Measurements from ENCODE around the gene PAQR3. TPM values are rescaled to one million over a fixed set of nuclear protein-coding genes. Genes with fewer than 3 reads are reported as not detected.

PAQR3 gene
- total RNA-seq, 2 experiments from 2014 or later: 29.5 to 30.7 TPM

DNA sequence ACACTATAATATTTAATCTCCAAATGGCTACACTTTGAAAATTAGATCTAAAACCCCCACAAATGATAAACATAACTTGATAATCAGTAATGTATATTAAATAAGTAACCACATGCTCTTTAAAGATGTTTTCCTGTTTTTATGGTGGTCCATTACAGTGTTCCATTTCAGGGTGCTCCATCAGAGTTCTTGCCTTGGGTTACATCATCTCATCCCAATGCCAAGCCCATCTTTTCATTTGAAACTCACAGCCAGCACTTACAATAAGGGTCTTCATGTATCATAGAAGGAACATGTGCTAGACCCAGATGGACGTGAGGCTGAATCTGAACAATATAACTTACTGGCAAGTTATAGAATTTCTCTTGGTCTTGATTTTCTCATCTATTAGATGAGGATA lies 10.5 kb upstream of the PAQR3 start:
- Mint-ChIP-seq H3K9me3 (no peaks in the 10 kb centered on the region), H3K4me1 (ENCODE audit: low read depth) (no peaks in the 10 kb centered on the region), H3K36me3 (ENCODE audit: low read depth) (no peaks in the 10 kb centered on the region), H3K27ac (no peak overlapping the region), H3K4me3 (no peak overlapping the region), H3K27me3 (peaks cover 31% of the 10 kb centered on the region)
- ChIA-PET POLR2A (no interaction called here), CTCF (no interaction called here)
- Histone ChIP-seq H3K4me3 (ENCODE audit: low read length) (no peak overlapping the region), H3K27ac (ENCODE audit: low read depth in 1 of 2, low read length in 2 of 2) (no peak overlapping the region), H3K27me3 (ENCODE audit: control insufficient read depth in 1 of 2, insufficient read depth in 2 of 2, low read length in 2 of 2) (peaks cover 0 to 7% of the 10 kb centered on the region in 2 experiments), H3K4me1 (ENCODE audit: insufficient read depth, low read length) (no peaks in the 10 kb centered on the region), H3K9me3 (ENCODE audit: control insufficient read depth in 1 of 2, insufficient read depth in 1 of 2, low read length in 2 of 2) (no peaks in the 10 kb centered on the region), H3K36me3 (ENCODE audit: insufficient read depth, low read length) (no peaks in the 10 kb centered on the region)
- ATAC-seq (ENCODE audit: poor library complexity) (no peak), DNase-seq (no peak)
- TF ChIP-seq, protein P1, sequence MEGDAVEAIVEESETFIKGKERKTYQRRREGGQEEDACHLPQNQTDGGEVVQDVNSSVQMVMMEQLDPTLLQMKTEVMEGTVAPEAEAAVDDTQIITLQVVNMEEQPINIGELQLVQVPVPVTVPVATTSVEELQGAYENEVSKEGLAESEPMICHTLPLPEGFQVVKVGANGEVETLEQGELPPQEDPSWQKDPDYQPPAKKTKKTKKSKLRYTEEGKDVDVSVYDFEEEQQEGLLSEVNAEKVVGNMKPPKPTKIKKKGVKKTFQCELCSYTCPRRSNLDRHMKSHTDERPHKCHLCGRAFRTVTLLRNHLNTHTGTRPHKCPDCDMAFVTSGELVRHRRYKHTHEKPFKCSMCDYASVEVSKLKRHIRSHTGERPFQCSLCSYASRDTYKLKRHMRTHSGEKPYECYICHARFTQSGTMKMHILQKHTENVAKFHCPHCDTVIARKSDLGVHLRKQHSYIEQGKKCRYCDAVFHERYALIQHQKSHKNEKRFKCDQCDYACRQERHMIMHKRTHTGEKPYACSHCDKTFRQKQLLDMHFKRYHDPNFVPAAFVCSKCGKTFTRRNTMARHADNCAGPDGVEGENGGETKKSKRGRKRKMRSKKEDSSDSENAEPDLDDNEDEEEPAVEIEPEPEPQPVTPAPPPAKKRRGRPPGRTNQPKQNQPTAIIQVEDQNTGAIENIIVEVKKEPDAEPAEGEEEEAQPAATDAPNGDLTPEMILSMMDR (IDR thresholded peaks at IDR 0.05): no peak
- intact Hi-C loops (cut with DNase I, micrococcal nuclease): loop anchor here in 1 of 2 experiments (10.0 kb wide), 1 partner anchor 1385 kb away; the partner anchor contains the start of gene CFAP299

DNA sequence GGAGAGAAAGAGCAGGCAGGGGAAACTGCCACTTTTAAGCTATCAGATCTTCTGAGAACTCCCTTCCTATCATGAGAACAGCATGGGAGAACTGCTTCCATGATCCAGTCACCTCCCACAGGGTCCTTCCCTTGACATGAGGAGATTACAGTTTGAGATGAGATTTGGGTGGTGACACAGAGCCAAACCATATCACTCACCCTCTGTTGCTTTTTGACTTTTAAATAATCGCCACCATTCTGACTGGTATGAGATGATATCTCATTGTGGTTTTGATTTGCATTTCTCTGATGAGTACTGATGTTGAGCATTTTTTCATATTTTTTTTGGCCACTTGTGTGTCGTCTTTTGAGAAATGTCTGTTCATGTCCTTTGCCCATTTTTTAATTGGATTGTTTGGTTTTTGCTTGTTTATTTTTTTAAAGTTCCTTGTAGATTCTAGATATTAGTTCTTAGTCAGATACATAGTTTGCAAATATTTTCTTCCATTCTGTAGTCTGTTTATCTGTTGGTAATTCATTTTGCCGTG lies 6.5 kb upstream of the PAQR3 start:
- POLR2A ChIA-PET: no interaction called here
- CTCF ChIA-PET: no interaction called here
- Histone ChIP-seq H3K27me3 (ENCODE audit: control insufficient read depth in 1 of 2, insufficient read depth in 2 of 2, low read length in 2 of 2) (peaks cover 0 to 7% of the 10 kb centered on the region in 2 experiments), H3K4me3 (ENCODE audit: low read length) (no peak overlapping the region), H3K27ac (ENCODE audit: low read depth in 1 of 2, low read length in 2 of 2) (no peak overlapping the region), H3K9me3 (ENCODE audit: control insufficient read depth in 1 of 2, insufficient read depth in 1 of 2, low read length in 2 of 2) (no peaks in the 10 kb centered on the region), H3K36me3 (ENCODE audit: insufficient read depth, low read length) (no peaks in the 10 kb centered on the region), H3K4me1 (ENCODE audit: insufficient read depth, low read length) (no peaks in the 10 kb centered on the region)
- intact Hi-C loops (cut with DNase I, micrococcal nuclease): no loop called here
- Mint-ChIP-seq H3K27me3 (peaks cover 46% of the 10 kb centered on the region), H3K4me3 (no peak overlapping the region), H3K36me3 (ENCODE audit: low read depth) (no peaks in the 10 kb centered on the region), H3K9me3 (no peaks in the 10 kb centered on the region), H3K27ac (no peak overlapping the region), H3K4me1 (ENCODE audit: low read depth) (no peaks in the 10 kb centered on the region)
- DNase-seq (no peak), ATAC-seq (ENCODE audit: poor library complexity) (peak; percentile 21)
- TF ChIP-seq, protein P1 (IDR thresholded peaks at IDR 0.05): no peak

DNA sequence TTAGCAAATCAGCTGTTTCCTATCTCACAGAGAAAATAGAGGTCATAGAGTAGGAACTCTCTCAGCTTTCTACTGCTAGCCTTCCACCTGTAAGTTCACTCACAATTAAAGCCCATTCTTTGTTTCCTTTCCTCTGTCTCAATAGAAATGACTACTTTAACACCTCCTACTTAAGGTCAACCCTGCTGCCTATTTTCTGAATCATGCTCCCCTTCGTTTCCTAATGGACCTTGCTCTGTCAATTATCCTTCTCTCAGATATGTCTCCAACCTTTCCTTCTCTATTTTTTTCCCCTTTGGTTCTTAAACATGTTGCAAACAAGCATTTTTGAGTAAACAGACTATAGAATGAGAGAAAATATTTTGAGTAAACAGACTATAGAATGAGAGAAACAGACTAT lies 5.1 kb upstream of the PAQR3 start:
- no peak for ATAC-seq (ENCODE audit: poor library complexity)
- Mint-ChIP-seq H3K9me3 (no peaks in the 10 kb centered on the region), H3K27me3 (peaks cover 46% of the 10 kb centered on the region), H3K36me3 (ENCODE audit: low read depth) (no peaks in the 10 kb centered on the region), H3K4me3 (no peak overlapping the region), H3K4me1 (ENCODE audit: low read depth) (peaks cover 6% of the 10 kb centered on the region), H3K27ac (no peak overlapping the region)
- Histone ChIP-seq H3K4me3 (ENCODE audit: low read length) (no peak overlapping the region), H3K4me1 (ENCODE audit: insufficient read depth, low read length) (peaks cover 9% of the 10 kb centered on the region), H3K36me3 (ENCODE audit: insufficient read depth, low read length) (no peaks in the 10 kb centered on the region), H3K27ac (ENCODE audit: low read depth in 1 of 2, low read length in 2 of 2) (no peak overlapping the region), H3K27me3 (ENCODE audit: control insufficient read depth in 1 of 2, insufficient read depth in 2 of 2, low read length in 2 of 2) (peaks cover 0 to 3% of the 10 kb centered on the region in 2 experiments), H3K9me3 (ENCODE audit: control insufficient read depth in 1 of 2, insufficient read depth in 1 of 2, low read length in 2 of 2) (no peaks in the 10 kb centered on the region)
- ChIA-PET CTCF (no interaction called here), POLR2A (no interaction called here)
- intact Hi-C loops (cut with DNase I, micrococcal nuclease): loop anchor here in 1 of 2 experiments (5.0 kb wide), 1 partner anchor 1263 kb away; no protein-coding TSS in a partner anchor
- TF ChIP-seq, protein P1 (IDR thresholded peaks at IDR 0.05): no peak
- DNase-seq: no peak
